ENCODE results near the gene PRKCE. TPM values are rescaled to one million over a fixed set of nuclear protein-coding genes. Genes with fewer than 3 reads are reported as not detected.

PRKCE gene
- polyA plus RNA-seq, 4 donors, result 7.9 to 9.2 (median 8.5) TPM

GRCh38 chr2:45826884-45827635, 175.6 kb downstream of the PRKCE start:
- DNase-seq (ENCODE audit: low read depth in 4 of 4, low spot score in 2 of 4), result no peak

GRCh38 chr2:45830322-45830721, 178.8 kb downstream of the PRKCE start:
- DNase-seq (ENCODE audit: low read depth in 4 of 4, low spot score in 2 of 4), result no peak

- DNase-seq (ENCODE audit: low read depth in 4 of 4, low spot score in 2 of 4), result no peak
Observed at GRCh38 chr2:45833301-45833967, 182.0 kb downstream of the PRKCE start.

GRCh38 chr2:45833968-45834344, 182.5 kb downstream of the PRKCE start:
- DNase-seq (ENCODE audit: low read depth in 4 of 4, low spot score in 2 of 4), result no peak

- no peak for DNase-seq (ENCODE audit: low read depth in 4 of 4, low spot score in 2 of 4)
Observed at GRCh38 chr2:45834372-45834771, 182.9 kb downstream of the PRKCE start.

- no peak for DNase-seq (ENCODE audit: low read depth in 4 of 4, low spot score in 2 of 4)
Observed at GRCh38 chr2:45834858-45835257, 183.4 kb downstream of the PRKCE start.

- no peak for DNase-seq (ENCODE audit: low read depth in 4 of 4, low spot score in 2 of 4)
Observed at GRCh38 chr2:45836316-45836715, 184.8 kb downstream of the PRKCE start.

GRCh38 chr2:45836740-45837139, 185.3 kb downstream of the PRKCE start:
- no peak for DNase-seq (ENCODE audit: low read depth in 4 of 4, low spot score in 2 of 4)

GRCh38 chr2:45837812-45838341, 186.4 kb downstream of the PRKCE start:
- no peak for DNase-seq (ENCODE audit: low read depth in 4 of 4, low spot score in 2 of 4)

- no peak for DNase-seq (ENCODE audit: low read depth in 4 of 4, low spot score in 2 of 4)
Observed at GRCh38 chr2:45839508-45840251, 188.2 kb downstream of the PRKCE start.

- DNase-seq (ENCODE audit: low read depth in 4 of 4, low spot score in 2 of 4), result no peak
Observed at GRCh38 chr2:45840481-45840880, 189.0 kb downstream of the PRKCE start.

GRCh38 chr2:45841752-45842407, 190.4 kb downstream of the PRKCE start:
- no peak for DNase-seq (ENCODE audit: low read depth in 4 of 4, low spot score in 2 of 4)

GRCh38 chr2:45843136-45843535, 191.7 kb downstream of the PRKCE start:
- DNase-seq (ENCODE audit: low read depth in 4 of 4, low spot score in 2 of 4), result no peak

- DNase-seq (ENCODE audit: low read depth in 4 of 4, low spot score in 2 of 4), result no peak
Observed at GRCh38 chr2:45844796-45845457, 193.5 kb downstream of the PRKCE start.

GRCh38 chr2:45845566-45845965, 194.1 kb downstream of the PRKCE start:
- DNase-seq (ENCODE audit: low read depth in 4 of 4, low spot score in 2 of 4), result no peak

- no peak for DNase-seq (ENCODE audit: low read depth in 4 of 4, low spot score in 2 of 4)
Observed at GRCh38 chr2:45849491-45850283, 198.2 kb downstream of the PRKCE start.

GRCh38 chr2:45850558-45850957, 199.1 kb downstream of the PRKCE start:
- no peak for DNase-seq (ENCODE audit: low read depth in 4 of 4, low spot score in 2 of 4)

GRCh38 chr2:45851111-45851510, 199.6 kb downstream of the PRKCE start:
- no peak for DNase-seq (ENCODE audit: low read depth in 4 of 4, low spot score in 2 of 4)

- DNase-seq (ENCODE audit: low read depth in 4 of 4, low spot score in 2 of 4), result no peak
Observed at GRCh38 chr2:45851576-45852304, 200.3 kb downstream of the PRKCE start.

All from left renal cortex interstitium (tissue), 4 donors.